ENCODE measurements around the gene CNKSR2.

- TF ChIP-seq CTCF (IDR thresholded peaks at IDR 0.05) (no peak), EZH2 (IDR thresholded peaks at IDR 0.05) (no peak), EZH2phosphoT487 (IDR thresholded peaks at IDR 0.05) (no peak)
Observed at GRCh38 chrX:21355831-21356230, 18.4 kb upstream of the CNKSR2 start.

Data from neural progenitor cell (in vitro differentiated cells).